COLO668 (cell line): Measurements from ENCODE around the gene CHMP6.
A peak's percentile ranks its signal among the peaks of the same experiment; 100 is the strongest.

ENCODE experiments used
- DNase-seq: peaks from one replicate; lab custom pipeline; 2025; ENCODE audit not compliant: unreplicated experiment; lab: John Stamatoyannopoulos, UW

CHMP6 gene

GRCh38 chr17:80991645-80992076 is at the start of gene CHMP6:
Gene CHMP6 (plus strand): TSS chr17:80991841. CDS start chr17:80991919, 78 bp downstream.
- DNase-seq, result peak; percentile 84

- DNase-seq, result no peak
These were observed 49.0 kb upstream of the CHMP6 start for GRCh38 chr17:80942423-80943345.

- no peak for DNase-seq
These were observed 48.1 kb upstream of the CHMP6 start for GRCh38 chr17:80943346-80944145.

GRCh38 chr17:80944326-80944725 is 47.3 kb upstream of the CHMP6 start:
- no peak for DNase-seq

- no peak for DNase-seq
These were observed 45.9 kb upstream of the CHMP6 start for GRCh38 chr17:80945736-80946135.

GRCh38 chr17:80946449-80946848 is 45.2 kb upstream of the CHMP6 start:
- no peak for DNase-seq

- no peak for DNase-seq
These were observed 44.3 kb upstream of the CHMP6 start for GRCh38 chr17:80947200-80947940.

GRCh38 chr17:80948019-80948975 is 43.3 kb upstream of the CHMP6 start:
- no peak for DNase-seq

- DNase-seq, result no peak
These were observed 42.6 kb upstream of the CHMP6 start for GRCh38 chr17:80948976-80949450.

- no peak for DNase-seq
These were observed 41.9 kb upstream of the CHMP6 start for GRCh38 chr17:80949451-80950421.

GRCh38 chr17:80950466-80951120 is 41.0 kb upstream of the CHMP6 start:
- no peak for DNase-seq

GRCh38 chr17:80951121-80952090 is 40.2 kb upstream of the CHMP6 start:
- DNase-seq, result no peak

GRCh38 chr17:80952291-80952690 is 39.4 kb upstream of the CHMP6 start:
- DNase-seq, result no peak

GRCh38 chr17:80953471-80954315 is 37.9 kb upstream of the CHMP6 start:
- DNase-seq, result no peak

GRCh38 chr17:80955078-80955477 is 36.6 kb upstream of the CHMP6 start:
- no peak for DNase-seq

GRCh38 chr17:80955671-80956280 is 35.9 kb upstream of the CHMP6 start:
- DNase-seq, result no peak
